HG03460 (cell line): Measurements from ENCODE around the gene CDK10.

ENCODE experiments used
- ATAC-seq: cut with Tn5 transposase; IDR thresholded peaks from one replicate; pipeline ENCODE4 v1.9.1; 2021; ENCODE audit not compliant: unreplicated experiment

CDK10 gene

GRCh38 chr16:89732142-89732917 lies 45.8 kb downstream of the CDK10 start:
- ATAC-seq, result no peak

DNA sequence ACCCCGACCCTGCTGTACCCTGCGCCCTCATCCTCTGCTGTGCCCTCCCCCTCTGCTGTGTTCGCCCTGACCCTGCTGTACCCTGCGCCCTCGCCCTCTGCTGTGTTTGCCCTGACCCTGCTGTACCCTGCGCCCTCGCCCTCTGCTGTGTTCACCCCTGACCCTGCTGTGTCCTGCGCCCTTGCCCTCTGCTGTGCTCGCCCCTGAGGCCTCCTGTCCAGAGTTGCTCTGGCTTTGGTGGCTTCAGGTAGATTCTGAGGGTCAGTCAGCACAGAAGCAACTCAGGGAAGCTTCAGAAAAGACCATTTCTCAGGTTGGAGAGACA lies 46.4 kb downstream of the CDK10 start:
- ATAC-seq, result no peak

DNA sequence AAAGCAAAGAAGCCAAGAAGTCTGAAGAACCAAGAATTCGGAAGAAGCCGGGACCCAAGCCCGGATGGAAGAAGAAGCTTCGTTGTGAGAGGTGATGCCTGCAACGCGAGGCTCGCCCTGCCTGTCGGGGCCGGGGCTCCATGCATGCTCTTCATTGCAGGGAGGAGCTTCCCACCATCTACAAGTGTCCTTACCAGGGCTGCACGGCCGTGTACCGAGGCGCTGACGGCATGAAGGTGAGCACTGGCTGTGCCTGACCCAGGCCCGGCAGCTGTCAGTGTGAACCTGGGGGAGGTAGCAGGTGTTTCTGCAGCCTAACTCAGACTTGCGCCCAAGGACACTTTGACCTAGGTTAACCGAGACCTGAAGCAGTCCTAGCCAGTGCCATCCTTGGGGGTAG lies 46.8 kb downstream of the CDK10 start:
- ATAC-seq, result no peak

GRCh38 chr16:89733792-89734191 lies 47.3 kb downstream of the CDK10 start:
- no peak for ATAC-seq

GRCh38 chr16:89736554-89736953 lies 50.1 kb downstream of the CDK10 start:
- ATAC-seq, result no peak

DNA sequence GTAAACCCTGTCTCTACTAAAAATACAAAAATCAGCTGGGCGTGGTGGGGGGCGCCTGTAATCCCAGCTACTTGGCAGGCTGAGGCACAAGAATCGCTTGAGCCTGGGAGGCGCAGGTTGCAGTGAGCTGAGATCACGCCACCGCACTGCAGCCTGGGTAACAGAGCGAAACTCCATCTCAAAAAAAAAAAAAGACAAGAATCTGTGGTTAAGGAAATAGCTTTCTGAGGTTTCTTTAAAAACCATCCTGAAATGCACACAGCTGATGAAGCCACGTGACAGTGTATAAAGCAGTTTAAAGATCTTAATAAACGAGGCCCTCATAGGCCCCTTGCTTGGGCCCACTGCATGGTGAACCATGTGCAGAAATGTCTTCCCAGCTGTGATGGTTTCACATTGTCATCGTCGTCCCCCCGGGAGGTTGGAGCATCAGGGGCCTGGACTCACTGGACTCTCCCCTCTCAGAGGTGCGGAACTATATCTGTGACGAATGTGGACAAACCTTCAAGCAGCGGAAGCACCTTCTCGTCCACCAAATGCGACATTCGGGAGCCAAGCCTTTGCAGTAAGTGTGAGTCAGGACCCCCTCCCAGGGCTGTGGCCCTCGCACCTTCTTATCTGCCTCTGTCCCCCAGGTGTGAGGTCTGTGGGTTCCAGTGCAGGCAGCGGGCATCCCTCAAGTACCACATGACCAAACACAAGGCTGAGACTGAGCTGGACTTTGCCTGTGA lies 51.0 kb downstream of the CDK10 start:
- ATAC-seq, result no peak

DNA sequence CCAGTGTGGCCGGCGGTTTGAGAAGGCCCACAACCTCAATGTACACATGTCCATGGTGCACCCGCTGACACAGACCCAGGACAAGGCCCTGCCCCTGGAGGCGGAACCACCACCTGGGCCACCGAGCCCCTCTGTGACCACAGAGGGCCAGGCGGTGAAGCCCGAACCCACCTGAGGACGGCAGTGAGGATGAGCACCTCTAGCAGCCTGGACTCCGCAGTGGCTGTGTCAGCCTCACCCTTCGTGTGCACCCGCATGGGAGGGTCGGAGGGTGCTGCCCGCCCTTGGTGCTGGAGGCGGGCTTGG lies 51.5 kb downstream of the CDK10 start:
- ATAC-seq, result no peak

DNA sequence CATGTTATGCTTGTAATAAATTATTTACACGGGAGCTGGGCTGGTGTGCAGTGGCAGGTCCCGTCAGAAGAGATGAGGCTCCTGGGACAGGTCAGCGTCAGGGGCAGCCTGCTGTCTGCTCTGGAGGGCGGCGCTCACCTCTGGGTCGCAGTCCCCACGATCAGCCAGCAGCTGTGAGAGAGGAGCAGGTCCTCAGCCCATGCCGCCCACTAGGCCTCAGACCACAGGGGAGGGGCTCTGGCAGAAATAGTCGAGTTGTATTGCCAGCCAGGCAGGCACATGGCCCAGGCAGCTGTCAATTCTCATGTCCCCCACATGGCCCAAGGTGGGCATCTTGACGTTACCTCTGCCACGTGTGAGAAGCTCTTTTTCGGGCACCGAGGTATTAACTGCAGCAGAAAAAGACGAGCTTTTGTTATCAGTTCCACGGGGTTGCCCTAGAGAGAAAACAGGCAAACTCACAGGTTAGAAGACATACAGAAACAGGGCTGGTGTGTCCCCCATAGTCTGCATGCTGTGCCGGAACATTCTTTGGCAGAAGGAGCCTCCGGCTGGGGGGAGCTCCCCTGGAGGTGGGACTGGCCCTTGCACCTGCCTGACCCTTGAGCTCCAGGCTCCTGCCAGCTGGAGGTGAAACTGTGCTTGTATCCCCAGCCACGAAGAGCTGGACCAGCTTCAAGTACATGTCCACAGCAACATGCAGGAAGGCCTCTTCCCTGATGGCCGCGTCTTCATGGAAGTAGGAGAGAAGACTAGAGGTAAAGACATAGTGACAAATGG lies 52.2 kb downstream of the CDK10 start:
- no peak for ATAC-seq

GRCh38 chr16:89739383-89739782 lies 52.9 kb downstream of the CDK10 start:
- no peak for ATAC-seq

GRCh38 chr16:89741342-89742014 lies 55.0 kb downstream of the CDK10 start:
- ATAC-seq, result no peak

DNA sequence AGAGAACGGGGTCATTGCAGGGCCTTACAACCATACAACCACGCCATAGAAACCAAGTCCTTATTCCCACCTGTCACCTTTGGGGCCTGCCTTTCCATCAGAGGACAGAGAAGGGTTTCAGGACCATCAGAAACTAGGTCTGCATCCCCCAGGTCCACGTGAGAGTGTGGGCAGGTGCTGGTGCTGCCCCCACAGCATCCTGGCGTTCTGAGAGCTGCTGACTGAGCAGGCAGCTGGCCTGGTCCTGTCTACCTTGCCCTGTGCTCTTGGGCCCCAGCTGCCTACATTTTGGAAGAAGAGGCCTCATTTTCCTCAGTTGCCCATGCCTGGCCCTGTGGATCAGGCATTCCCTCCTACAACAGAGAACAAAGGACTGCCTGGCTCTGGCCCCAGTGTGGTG lies 56.5 kb downstream of the CDK10 start:
- no peak for ATAC-seq

GRCh38 chr16:89744813-89745212 lies 58.3 kb downstream of the CDK10 start:
- no peak for ATAC-seq
